Neural cell (in vitro differentiated cells): ENCODE data around the gene NTSR2. TPM values are rescaled to one million over a fixed set of nuclear protein-coding genes. Genes with fewer than 3 reads are reported as not detected.

Source experiments
- H2AFZ ChIP-seq: fragments of 200-600, 300-800 bp; sonication (generic), shearing (Covaris generic); 2 replicates; pipeline ENCODE4 v1.6.0; 2014; ENCODE audit warnings: low read depth, mild to moderate bottlenecking, antibody characterized with exemption, low read length, moderate library complexity
- H3F3A ChIP-seq: fragments of 200-600 bp; shearing (Covaris generic); 2 replicates; pipeline ENCODE4 v1.6.1; 2016; ENCODE audit warnings: mild to moderate bottlenecking, moderate library complexity, mixed read lengths, antibody characterized with exemption, low read length; ENCODE audit not compliant: insufficient read depth, poor library complexity, severe bottlenecking
- H3K27ac ChIP-seq: fragments of 200-600, 300-800 bp; sonication (generic), shearing (Covaris generic); 2 replicates; pipeline ENCODE4 v1.5.1; 2014; ENCODE audit warnings: mild to moderate bottlenecking, low read length, moderate library complexity
- H3K27me3 ChIP-seq: fragments of 300-800, 200-600 bp; sonication (generic), shearing (Covaris generic); 2 replicates; pipeline ENCODE4 v1.6.0; 2014; ENCODE audit warnings: mild to moderate bottlenecking, low read depth, low read length, moderate library complexity; ENCODE audit not compliant: insufficient read depth
- H3K36me3 ChIP-seq: fragments of 300-800, 200-600 bp; sonication (generic), shearing (Covaris generic); 2 replicates; pipeline ENCODE4 v1.5.1; 2014; ENCODE audit warnings: mild to moderate bottlenecking, antibody characterized with exemption, low read length, moderate library complexity; ENCODE audit not compliant: insufficient read depth
- H3K4me2 ChIP-seq: fragments of 300-800, 200-600 bp; sonication (generic), shearing (Covaris generic); 2 replicates; pipeline ENCODE4 v1.6.0; 2014; ENCODE audit warnings: mild to moderate bottlenecking, low read length
- H3K4me3 ChIP-seq: fragments of 300-800, 200-600 bp; sonication (generic), shearing (Covaris generic); 2 replicates; pipeline ENCODE4 v1.5.1; 2014; ENCODE audit warnings: mild to moderate bottlenecking, low read length, moderate library complexity
- H3K79me2 ChIP-seq: fragments of 200-600 bp; shearing (Covaris generic); replicated peaks from 2 replicates; pipeline ENCODE4 v1.6.0; 2014; ENCODE audit warnings: mild to moderate bottlenecking, low read length, moderate library complexity; ENCODE audit not compliant: insufficient read depth
- H3K9ac ChIP-seq: fragments of 300-800, 200-600 bp; sonication (generic), shearing (Covaris generic); 2 replicates; pipeline ENCODE4 v1.6.1; 2016; ENCODE audit warnings: mild to moderate bottlenecking, low read length, mixed read lengths
- H3K9me2 ChIP-seq: fragments of 200-600 bp; shearing (Covaris generic); 2 replicates; pipeline ENCODE4 v1.6.1; 2016; ENCODE audit warnings: mild to moderate bottlenecking, low read length, mixed read lengths; ENCODE audit not compliant: insufficient read depth
- H3K9me3 ChIP-seq: fragments of 200-600, 300-800 bp; sonication (generic), shearing (Covaris generic); 2 replicates; pipeline ENCODE4 v1.6.1; 2016; ENCODE audit warnings: mild to moderate bottlenecking, mixed run types, low read length, moderate library complexity, mixed read lengths
- H4K20me1 ChIP-seq: fragments of 200-600 bp; shearing (Covaris generic); 2 replicates; pipeline ENCODE4 v1.6.1; 2016; ENCODE audit warnings: mild to moderate bottlenecking, mixed run types; ENCODE audit not compliant: insufficient read depth
- CTCF ChIP-seq: fragments of 450-650 bp; IDR thresholded peaks from 2 replicates; pipeline ENCODE4 v1.5.1; 2014; ENCODE audit warnings: antibody characterized with exemption, mild to moderate bottlenecking, moderate library complexity; ENCODE audit not compliant: poor library complexity, severe bottlenecking
- EP300 ChIP-seq: fragments of 450-650 bp; conservative IDR thresholded peaks from 2 replicates; pipeline ENCODE4 v1.6.1; 2014; ENCODE audit warnings: antibody characterized with exemption, mild to moderate bottlenecking, moderate library complexity; ENCODE audit not compliant: poor library complexity, severe bottlenecking
- EZH2 ChIP-seq: fragments of 200-600, 300-800 bp; shearing (Covaris generic), sonication (generic); IDR thresholded peaks from 2 replicates; pipeline ENCODE4 v1.6.1; 2014; ENCODE audit warnings: antibody characterized with exemption, low read length, borderline replicate concordance, mild to moderate bottlenecking; ENCODE audit not compliant: insufficient read depth, poor library complexity, severe bottlenecking
- MXI1 ChIP-seq: fragments of 450-650 bp; conservative IDR thresholded peaks from 2 replicates; pipeline ENCODE4 v1.6.1; 2014; ENCODE audit warnings: antibody characterized with exemption, mild to moderate bottlenecking; ENCODE audit not compliant: poor library complexity, severe bottlenecking
- POLR2AphosphoS5 ChIP-seq: IDR thresholded peaks from 2 replicates; pipeline ENCODE4 v1.6.1; 2012
- RAD21 ChIP-seq: fragments of 450-650 bp; conservative IDR thresholded peaks from 2 replicates; pipeline ENCODE4 v1.6.1; 2014; ENCODE audit warnings: antibody characterized with exemption, mild to moderate bottlenecking, moderate library complexity
- REST ChIP-seq: IDR thresholded peaks from 2 replicates; pipeline ENCODE4 v1.6.1; 2012; ENCODE audit warnings: borderline replicate concordance
- SMC3 ChIP-seq: fragments of 450-650 bp; conservative IDR thresholded peaks from 2 replicates; pipeline ENCODE4 v1.6.1; 2014; ENCODE audit warnings: antibody characterized with exemption, mild to moderate bottlenecking, moderate library complexity; ENCODE audit not compliant: poor library complexity
- TAF1 ChIP-seq: IDR thresholded peaks from 2 replicates; pipeline ENCODE4 v1.6.1; 2012; ENCODE audit warnings: low read depth
- polyA plus RNA-seq: library from polyadenylated mRNA; depleted of rRNA; stranded (reverse); fragments of >200 nt; gene quantifications from 2 replicates; pipeline ENCODE4 v1.2.3, GENCODE V29; 2014

NTSR2 gene
- polyA plus RNA-seq, 1 donor from 2014 or later: not detected

- H3K4me3 ChIP-seq: no peak overlapping the region
- no peaks in the 10 kb centered on the region for H4K20me1 ChIP-seq
- no peaks in the 10 kb centered on the region for H3K9me3 ChIP-seq
- peaks cover 9% of the 10 kb centered on the region for H3K36me3 ChIP-seq
- H3K27me3 ChIP-seq: no peaks in the 10 kb centered on the region
- H3K9me2 ChIP-seq: no peaks in the 10 kb centered on the region
- H3F3A ChIP-seq: no peaks in the 10 kb centered on the region
- no peak overlapping the region for H3K27ac ChIP-seq
- no peak for TF ChIP-seq CTCF
- TF ChIP-seq POLR2AphosphoS5: no peak
- no peak for TF ChIP-seq MXI1
- TF ChIP-seq EZH2: no peak
- TF ChIP-seq SMC3: no peak
- no peak for TF ChIP-seq RAD21
- no peak for TF ChIP-seq REST
- TF ChIP-seq TAF1: no peak
- TF ChIP-seq EP300: no peak
- H3K79me2 ChIP-seq: no peaks in the 10 kb centered on the region
- H3K4me2 ChIP-seq: no peak overlapping the region
- H3K9ac ChIP-seq: no peak overlapping the region
- H2AFZ ChIP-seq: no peak overlapping the region
Observed at GRCh38 chr2:11635141-11635540, 34.9 kb downstream of the NTSR2 start.

- H3K36me3 ChIP-seq: peaks cover 9% of the 10 kb centered on the region
- no peak overlapping the region for H2AFZ ChIP-seq
- H3F3A ChIP-seq: no peaks in the 10 kb centered on the region
- TF ChIP-seq RAD21: no peak
- no peaks in the 10 kb centered on the region for H4K20me1 ChIP-seq
- H3K27ac ChIP-seq: no peak overlapping the region
- no peak overlapping the region for H3K4me3 ChIP-seq
- no peaks in the 10 kb centered on the region for H3K9me2 ChIP-seq
- H3K4me2 ChIP-seq: no peak overlapping the region
- H3K79me2 ChIP-seq: no peaks in the 10 kb centered on the region
- no peak overlapping the region for H3K9ac ChIP-seq
- no peaks in the 10 kb centered on the region for H3K27me3 ChIP-seq
- no peaks in the 10 kb centered on the region for H3K9me3 ChIP-seq
Observed at GRCh38 chr2:11634584-11634983, 35.4 kb downstream of the NTSR2 start.

- Histone ChIP-seq H3K4me2 (no peak overlapping the region), H3K4me3 (no peak overlapping the region), H3F3A (no peaks in the 10 kb centered on the region), H3K79me2 (no peaks in the 10 kb centered on the region), H4K20me1 (no peaks in the 10 kb centered on the region), H3K27me3 (no peaks in the 10 kb centered on the region), H3K9me3 (no peaks in the 10 kb centered on the region), H3K27ac (no peak overlapping the region), H3K36me3 (peaks cover 9% of the 10 kb centered on the region), H2AFZ (no peak overlapping the region), H3K9ac (no peak overlapping the region), H3K9me2 (no peaks in the 10 kb centered on the region)
- TF ChIP-seq SMC3: no peak
- TF ChIP-seq CTCF: no peak
- no peak for TF ChIP-seq EZH2
- no peak for TF ChIP-seq RAD21
- no peak for TF ChIP-seq TAF1
- TF ChIP-seq REST: no peak
Observed at GRCh38 chr2:11633923-11634478, 36.0 kb downstream of the NTSR2 start.
